Brain microvascular endothelial cell (primary cell): ENCODE measurements around the gene ANGPTL2.
A peak's percentile ranks its signal among the peaks of the same experiment; 100 is the strongest.

ENCODE experiments used
- DNase-seq: peaks from one replicate; pipeline ENCODE4 v3.0.0-alpha.2; 2020
- H3K27ac ChIP-seq: fragments of 250-450 bp; sonication (Bioruptor Pico); 2 replicates; pipeline ENCODE4 v1.5.1; 2020; ENCODE audit warnings: mild to moderate bottlenecking, moderate library complexity
- H3K27me3 ChIP-seq: fragments of 250-450 bp; sonication (Bioruptor Pico); replicated peaks from 2 replicates; pipeline ENCODE4 v1.5.1; 2020; ENCODE audit warnings: mild to moderate bottlenecking
- H3K36me3 ChIP-seq: fragments of 250-450 bp; sonication (Bioruptor Pico); replicated peaks from 2 replicates; pipeline ENCODE4 v1.5.1; 2020; ENCODE audit warnings: mild to moderate bottlenecking
- H3K4me3 ChIP-seq: 2 replicates; pipeline ENCODE4 v1.5.1; 2011; ENCODE audit warnings: low read depth, mild to moderate bottlenecking, control low read depth, low read length, moderate library complexity
- in situ Hi-C: cut with HindIII; loops from 2 replicates; pipeline ENCODE4 v1.10.0; 2017; ENCODE audit warnings: low sequenced_read_pairs, low pct_ligation_motif_present
- TF ChIP-seq, protein P1 (sequence below): IDR thresholded peaks from 2 replicates; pipeline ENCODE4 v1.5.1; 2011; ENCODE audit warnings: low read depth, mild to moderate bottlenecking, moderate library complexity, low read length, control low read depth, inconsistent platforms; ENCODE audit errors: missing control alignments

The ANGPTL2 gene

DNA sequence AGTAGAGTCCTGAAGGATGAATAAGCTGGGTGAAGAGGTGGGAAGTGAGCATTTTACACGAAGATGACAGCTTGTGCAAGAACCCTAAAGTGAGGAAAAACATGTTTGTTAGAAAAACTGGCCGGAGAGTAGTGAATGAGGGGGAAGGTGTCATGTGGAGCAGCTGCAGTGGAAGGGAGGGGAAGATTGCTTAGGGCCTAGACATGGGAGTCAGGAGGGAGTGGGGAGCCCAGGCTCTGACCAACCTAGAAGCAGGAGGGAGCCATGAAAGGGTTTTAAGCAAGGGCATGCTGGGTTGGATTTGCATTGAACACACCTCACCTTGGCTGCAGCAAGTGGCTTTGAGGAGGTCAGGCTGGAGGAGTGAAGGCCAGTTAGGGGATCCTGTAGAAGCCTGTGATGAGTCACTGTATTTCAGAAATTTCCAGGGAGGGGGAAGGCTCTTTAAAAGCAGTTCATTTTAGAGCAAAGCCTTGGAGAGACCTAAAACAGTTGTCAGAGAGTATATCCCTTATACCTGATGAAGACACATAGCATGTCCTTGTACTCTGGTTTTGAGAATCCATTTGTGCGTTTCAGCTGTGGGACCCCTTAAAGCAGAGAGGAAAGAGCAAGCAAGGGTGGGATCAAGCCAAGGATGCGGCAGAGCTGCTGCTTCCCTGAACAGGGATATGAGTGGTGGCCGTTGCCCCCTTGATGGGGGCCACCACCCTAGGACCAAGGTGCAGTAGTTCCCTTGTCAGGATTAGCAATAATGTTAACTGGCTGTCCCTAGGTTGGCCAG lies 45.4 kb downstream of the ANGPTL2 start:
- DNase-seq: no peak
- in situ Hi-C loops: no loop called here
- Histone ChIP-seq H3K27ac (no peak overlapping the region), H3K36me3 (no peaks in the 10 kb centered on the region), H3K4me3 (no peak overlapping the region), H3K27me3 (no peaks in the 10 kb centered on the region)
- TF ChIP-seq, protein P1, sequence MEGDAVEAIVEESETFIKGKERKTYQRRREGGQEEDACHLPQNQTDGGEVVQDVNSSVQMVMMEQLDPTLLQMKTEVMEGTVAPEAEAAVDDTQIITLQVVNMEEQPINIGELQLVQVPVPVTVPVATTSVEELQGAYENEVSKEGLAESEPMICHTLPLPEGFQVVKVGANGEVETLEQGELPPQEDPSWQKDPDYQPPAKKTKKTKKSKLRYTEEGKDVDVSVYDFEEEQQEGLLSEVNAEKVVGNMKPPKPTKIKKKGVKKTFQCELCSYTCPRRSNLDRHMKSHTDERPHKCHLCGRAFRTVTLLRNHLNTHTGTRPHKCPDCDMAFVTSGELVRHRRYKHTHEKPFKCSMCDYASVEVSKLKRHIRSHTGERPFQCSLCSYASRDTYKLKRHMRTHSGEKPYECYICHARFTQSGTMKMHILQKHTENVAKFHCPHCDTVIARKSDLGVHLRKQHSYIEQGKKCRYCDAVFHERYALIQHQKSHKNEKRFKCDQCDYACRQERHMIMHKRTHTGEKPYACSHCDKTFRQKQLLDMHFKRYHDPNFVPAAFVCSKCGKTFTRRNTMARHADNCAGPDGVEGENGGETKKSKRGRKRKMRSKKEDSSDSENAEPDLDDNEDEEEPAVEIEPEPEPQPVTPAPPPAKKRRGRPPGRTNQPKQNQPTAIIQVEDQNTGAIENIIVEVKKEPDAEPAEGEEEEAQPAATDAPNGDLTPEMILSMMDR: no peak

GRCh38 chr9:127075624-127076372 lies 46.6 kb downstream of the ANGPTL2 start:
- in situ Hi-C loops: no loop called here
- Histone ChIP-seq H3K36me3 (no peaks in the 10 kb centered on the region), H3K4me3 (no peak overlapping the region), H3K27me3 (no peaks in the 10 kb centered on the region), H3K27ac (no peak overlapping the region)
- TF ChIP-seq, protein P1: no peak
- no peak for DNase-seq

DNA sequence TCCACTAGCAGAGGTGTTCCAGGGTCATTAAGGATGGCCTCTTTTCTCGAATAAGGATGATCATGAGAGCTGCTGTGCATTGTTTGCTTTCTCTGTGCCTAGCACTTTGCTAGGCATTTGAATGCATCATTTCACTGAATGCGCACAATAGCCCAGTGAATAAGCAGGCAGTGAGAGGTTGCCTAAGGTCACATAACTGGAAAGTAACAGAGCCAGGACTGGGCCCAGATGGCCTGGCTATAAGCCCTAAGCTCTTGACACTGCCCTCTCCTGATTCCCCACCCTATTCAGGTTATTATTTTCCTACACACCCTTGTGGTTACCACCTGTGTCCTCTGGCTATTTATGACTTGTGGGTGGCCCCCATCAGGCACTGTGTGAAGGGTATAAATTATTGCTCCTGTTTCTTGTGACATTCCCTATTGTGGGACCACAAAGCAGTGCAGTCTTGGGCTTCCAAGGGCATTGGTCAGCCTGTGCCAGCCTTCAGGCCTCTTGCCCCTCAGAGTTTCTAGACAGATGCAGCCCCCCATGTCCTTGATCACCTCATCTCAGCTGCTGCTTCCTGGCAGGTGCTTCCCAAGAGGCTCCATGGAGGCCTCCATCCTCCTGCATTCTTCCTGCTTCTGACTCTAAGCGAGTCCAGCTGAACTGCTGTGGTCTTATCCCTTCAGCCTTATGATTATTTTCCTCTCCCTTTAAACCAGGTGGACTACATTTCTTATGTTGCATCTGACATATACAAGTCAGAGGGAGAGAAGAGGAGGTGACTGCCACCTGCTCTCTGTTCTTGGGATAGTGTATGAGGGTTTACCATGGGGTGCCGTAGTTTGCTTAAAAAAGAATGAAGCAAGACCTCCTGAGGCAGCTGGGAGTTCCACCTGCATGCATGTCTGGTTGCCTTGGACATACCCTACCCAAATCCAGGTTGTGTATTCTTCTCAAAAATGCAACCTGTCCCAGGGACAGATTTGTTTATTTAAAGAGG lies 47.6 kb downstream of the ANGPTL2 start:
- in situ Hi-C loops: no loop called here
- DNase-seq: no peak

GRCh38 chr9:127067603-127068220 lies 54.7 kb downstream of the ANGPTL2 start:
- Histone ChIP-seq H3K4me3 (no peak overlapping the region), H3K27me3 (no peaks in the 10 kb centered on the region), H3K27ac (no peak overlapping the region), H3K36me3 (no peaks in the 10 kb centered on the region)
- no peak for DNase-seq
- in situ Hi-C loops: no loop called here
- TF ChIP-seq, protein P1: no peak

More for the DNA sequence above, 47.6 kb downstream of the ANGPTL2 start:
- TF ChIP-seq, protein P1: no peak
- Histone ChIP-seq H3K4me3 (no peak overlapping the region), H3K27me3 (no peaks in the 10 kb centered on the region), H3K36me3 (no peaks in the 10 kb centered on the region), H3K27ac (no peak overlapping the region)

DNA sequence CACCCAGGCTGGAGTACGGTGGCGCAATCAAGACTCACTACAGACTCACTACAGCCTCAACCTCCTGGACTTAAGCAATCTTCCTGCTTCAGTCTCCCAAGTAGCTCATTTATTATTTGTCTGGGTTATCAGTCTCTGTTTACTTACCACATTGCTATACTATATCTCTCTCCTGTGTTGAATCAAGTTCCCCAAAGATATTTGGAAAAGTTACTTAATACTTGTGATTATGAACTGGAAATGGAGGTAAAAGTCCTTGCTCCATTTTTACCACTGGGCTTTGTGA lies 55.6 kb downstream of the ANGPTL2 start:
- TF ChIP-seq, protein P1: no peak

More for the DNA sequence above, 55.6 kb downstream of the ANGPTL2 start:
- Histone ChIP-seq H3K36me3 (no peaks in the 10 kb centered on the region), H3K27ac (peak overlapping the region; percentile 57), H3K27me3 (no peaks in the 10 kb centered on the region), H3K4me3 (no peak overlapping the region)
- in situ Hi-C loops: no loop called here
- DNase-seq: peak; percentile 42
